ENCODE measurements around the gene WDR26. TPM values are rescaled to one million over a fixed set of nuclear protein-coding genes. Genes with fewer than 3 reads are reported as not detected.

The WDR26 gene
- total and polyA plus RNA-seq, 9 of the 15 experiments (the other 6 are each of a cell fraction or from before 2014, with no cell fraction given), result 11.5 to 66.0 (median 39.8) TPM

GRCh38 chr1:224430511-224431113 lies 4.0 kb downstream of the WDR26 start (continued):
- no peak for TF ChIP-seq POLR2AphosphoS2 (IDR thresholded peaks at IDR 0.05; ENCODE audit: low read length)
- 0 out of 2 replicates have a peak, but pooled peaks have one; percentile 20 for TF ChIP-seq ZNF395 (CRISPR knock-in tag; IDR thresholded peaks at IDR 0.05)
- TF ChIP-seq DMBX1 (CRISPR knock-in tag; IDR thresholded peaks at IDR 0.05; ENCODE audit: borderline replicate concordance), result 0 out of 2 replicates have a peak, but pooled peaks have one; percentile 29
- TF ChIP-seq ZNF79 (CRISPR knock-in tag; IDR thresholded peaks at IDR 0.05; ENCODE audit: low read depth), result no peak
- peak; percentile 77 for TF ChIP-seq C11orf30 (IDR thresholded peaks at IDR 0.05; ENCODE audit: low read depth)
- no peak for TF ChIP-seq TBL1XR1 (IDR thresholded peaks at IDR 0.05; ENCODE audit: low read length in 2 of 2)
- TF ChIP-seq TCF7L2 (IDR thresholded peaks at IDR 0.05; ENCODE audit: low read depth, low read length), result no peak
- peak; percentile 67 for TF ChIP-seq SMARCE1 (IDR thresholded peaks at IDR 0.05)
- peak; percentile 11 for TF ChIP-seq ASH1L (IDR thresholded peaks at IDR 0.05; ENCODE audit: borderline replicate concordance, low read depth, partially characterized antibody)
- TF ChIP-seq VEZF1 (CRISPR knock-in tag; IDR thresholded peaks at IDR 0.05), result peak; percentile 52
- TF ChIP-seq KDM1A (IDR thresholded peaks at IDR 0.05), result 0 out of 4 replicates have a peak, but pooled peaks of 1 of the 2 experiments have one; percentile 41
- TF ChIP-seq AFF1 (IDR thresholded peaks at IDR 0.05; ENCODE audit: low read depth in 1 of 2, partially characterized antibody in 2 of 2), result peak in 1 of 2 experiments; percentile 35
- TF ChIP-seq FOXJ2 (tag; IDR thresholded peaks at IDR 0.05), result 0 out of 2 replicates have a peak, but pooled peaks have one; percentile 7
- TF ChIP-seq HES1 (IDR thresholded peaks at IDR 0.05; ENCODE audit: low read depth), result peak; percentile 28; the same call in 1 of the 2 replicates
- no peak for TF ChIP-seq MYC (IDR thresholded peaks at IDR 0.05; ENCODE audit: low read depth, low read length)
- no peak for TF ChIP-seq MYC (CRISPR knock-in tag; IDR thresholded peaks at IDR 0.05; ENCODE audit: borderline replicate concordance, low read depth)
- TF ChIP-seq EP400 (IDR thresholded peaks at IDR 0.05), result peak; percentile 41; the same call in 1 of the 2 replicates
- peak; percentile 54; the same call in 1 of the 2 replicates for TF ChIP-seq ADNP (tag; IDR thresholded peaks at IDR 0.05)
- TF ChIP-seq NCOA6 (IDR thresholded peaks at IDR 0.05), result peak; percentile 57; the same call in 1 of the 2 replicates
- no peak for TF ChIP-seq ATF1 (CRISPR knock-in tag; IDR thresholded peaks at IDR 0.05)
- peak; percentile 41; the same call in 1 of the 2 replicates for TF ChIP-seq ATF1 (tag; IDR thresholded peaks at IDR 0.05)
- TF ChIP-seq ETV1 (tag; conservative IDR thresholded peaks at IDR 0.05; ENCODE audit: low read depth), result peak; percentile 77

All from K562 (cell line).